Right lobe of liver (tissue), 6 donors: ENCODE measurements around the gene DCDC2. TPM values are rescaled to one million over a fixed set of nuclear protein-coding genes. Genes with fewer than 3 reads are reported as not detected.
"Not testable (repeated sequence)": the region's sequence is repeated elsewhere in the genome, so short reads cannot be mapped to it uniquely, and the experiment has no call there.

ENCODE experiments used
- ATAC-seq, 4 donors: fragments of 200-7000 bp; cut with Tn5 transposase; one replicate each; pipeline ENCODE4 v1.9.1; 2020; ENCODE audit warnings: mild to moderate bottlenecking in 4 of 4, moderate library complexity in 4 of 4
- DNase-seq, 3 donors: peaks; one replicate each; pipeline ENCODE4 v3.0.0-alpha.2; 2020
- H3K27ac ChIP-seq, 3 donors: fragments of 200-600 bp; one replicate each; pipeline ENCODE4 v1.8.0; 2022
- H3K27me3 ChIP-seq, 2 donors: fragments of 200-600 bp; one replicate each; pipeline ENCODE4 v1.8.0; 2022
- H3K36me3 ChIP-seq, 4 donors: fragments of 200-600 bp; sonication (generic) in 1 of 4; one replicate each; pipeline versions ENCODE4 v1.5.1 to v1.8.0; 2017 to 2022; ENCODE audit warnings: control low read depth in 1 of 4
- H3K4me1 ChIP-seq, 4 donors: fragments of 200-600 bp; sonication (generic) in 1 of 4; one replicate each; pipeline versions ENCODE4 v1.5.1 to v1.8.0; 2017 to 2022; ENCODE audit warnings: control low read depth in 1 of 4
- H3K4me3 ChIP-seq, 3 donors: fragments of 200-600 bp; one replicate each; pipeline ENCODE4 v1.8.0; 2022
- H3K9me3 ChIP-seq, 4 donors: fragments of 200-600 bp; sonication (generic) in 1 of 4; one replicate each; pipeline versions ENCODE4 v1.5.1 to v1.8.0; 2017 to 2022; ENCODE audit warnings: control low read depth in 1 of 4
- CTCF ChIP-seq, 4 donors: fragments of 200-600 bp in 3 of 4; fragments of 450-650 bp in 1 of 4; IDR thresholded peaks; one replicate each; pipeline versions ENCODE4 v1.5.1 to v1.8.0; 2016 to 2022; ENCODE audit warnings: antibody characterized with exemption in 4 of 4, mild to moderate bottlenecking in 2 of 4
- POLR2A ChIP-seq: fragments of 450-650 bp; IDR thresholded peaks from one replicate; pipeline ENCODE4 v1.6.1; 2017; ENCODE audit warnings: antibody characterized with exemption, mild to moderate bottlenecking
- WGBS: methylation state at CpG from one replicate; pipeline ENCODE4 v1.1.6; 2018; ENCODE audit warnings: low coverage, low lambda C conversion rate; ENCODE audit not compliant: insufficient coverage; ENCODE audit errors: missing lambda C conversion rate; 5-methylcytosine and 5-hydroxymethylcytosine counted together
- intact Hi-C, 2 donors: fragments of 100-400 bp; cut with DNase I; formaldehyde crosslinking; loops; one replicate each; pipeline versions ENCODE4 v1.11.2 to v1.14.1; 2022
- total RNA-seq, 6 experiments: library from RNA; depleted of rRNA in 2 of 6; stranded (reverse); fragments of >200 nt in 2 of 6; fragmentation: NEBNext Ultra II Directional in 3 of 6; extraction: Animal tissue kit (Norgen Biotek cat#: 25700) in 3 of 6; gene quantifications; one replicate each; pipeline versions ENCODE4 v1.1.0 to v1.2.4, GENCODE V29; 2016 to 2023
- donor health status: DM: no; HTN: yes; CAD: no.
- donor health status: DM: no; HTN: no; CAD: no.
- donor health status: DM: no; HTN: no; CAD: no.
- donor health status: DM: no; HTN: yes; CAD: no.
- donor health status: DM: no; HTN: yes; CAD: no.

The DCDC2 gene
- total RNA-seq, 6 experiments from 2014 or later: 0.68 to 3.8 (median 0.92) TPM

GRCh38 chr6:24313251-24314141 lies 44.4 kb downstream of the DCDC2 start:
- Histone ChIP-seq H3K36me3 (no peaks in the 10 kb centered on the region), H3K27ac (no peak overlapping the region), H3K4me1 (no peaks in the 10 kb centered on the region), H3K4me3 (no peak overlapping the region), H3K9me3 (no peaks in the 10 kb centered on the region), H3K27me3 (no peaks in the 10 kb centered on the region)
- intact Hi-C loops: no loop called here
- DNase-seq (peak in 1 of 3 donors; percentile 19), ATAC-seq (peak in 1 of 4 donors; percentile 84)
- 40% methylated on average over 6 of the region's 6 CpGs for WGBS
- TF ChIP-seq POLR2A: no peak
- TF ChIP-seq CTCF (IDR thresholded peaks at IDR 0.05): no peak

- intact Hi-C loops, H3K36me3 ChIP-seq, H3K27me3 ChIP-seq, ATAC-seq, H3K27ac ChIP-seq, DNase-seq, H3K4me1 ChIP-seq, H3K9me3 ChIP-seq, H3K4me3 ChIP-seq: not testable (repeated sequence)
- 83% methylated on average over 2 of the region's 4 CpGs for WGBS
Observed at GRCh38 chr6:24311775-24312174, 46.1 kb downstream of the DCDC2 start.

- TF ChIP-seq CTCF (IDR thresholded peaks at IDR 0.05) (no peak), POLR2A (no peak)
- Histone ChIP-seq H3K9me3 (no peaks in the 10 kb centered on the region), H3K27me3 (no peaks in the 10 kb centered on the region), H3K4me3 (no peak overlapping the region), H3K27ac (no peak overlapping the region), H3K4me1 (no peaks in the 10 kb centered on the region), H3K36me3 (no peaks in the 10 kb centered on the region)
- WGBS: 57% methylated on average over 1 of the region's 1 CpG
- ATAC-seq (no peak), DNase-seq (no peak)
- intact Hi-C loops: no loop called here
Observed at GRCh38 chr6:24307881-24308280, 50.0 kb downstream of the DCDC2 start.

GRCh38 chr6:24306936-24307335 lies 50.9 kb downstream of the DCDC2 start:
- no peak overlapping the region for H3K4me3 ChIP-seq
- no peak overlapping the region for H3K27ac ChIP-seq
- H3K4me1 ChIP-seq: no peaks in the 10 kb centered on the region
- ATAC-seq (no peak), DNase-seq (no peak)
- intact Hi-C loops: no loop called here
- no peaks in the 10 kb centered on the region for H3K36me3 ChIP-seq
- no peaks in the 10 kb centered on the region for H3K27me3 ChIP-seq
- no peaks in the 10 kb centered on the region for H3K9me3 ChIP-seq
- TF ChIP-seq POLR2A (no peak), CTCF (IDR thresholded peaks at IDR 0.05) (no peak)
- 60% methylated on average over 1 of the region's 1 CpG for WGBS

- intact Hi-C loops: no loop called here
- Histone ChIP-seq H3K4me1 (no peaks in the 10 kb centered on the region), H3K36me3 (no peaks in the 10 kb centered on the region), H3K4me3 (no peak overlapping the region), H3K27me3 (no peaks in the 10 kb centered on the region), H3K9me3 (no peaks in the 10 kb centered on the region), H3K27ac (no peak overlapping the region)
- WGBS: 26% methylated on average over 4 of the region's 4 CpGs
- DNase-seq: no peak
- ATAC-seq: peak; percentile 57 to 94 (median 69)
- TF ChIP-seq POLR2A: no peak
- no peak for TF ChIP-seq CTCF (IDR thresholded peaks at IDR 0.05)
Observed at GRCh38 chr6:24306038-24306437, 51.8 kb downstream of the DCDC2 start.
